Rectal smooth muscle tissue (tissue), 1 donor: ENCODE results near the gene EI24.

Source experiments
- H3K27ac ChIP-seq: one replicate; pipeline ENCODE4 v1.7.0; 2013; ENCODE audit warnings: low read depth, low read length, inconsistent platforms
- H3K27me3 ChIP-seq: one replicate; pipeline ENCODE4 v1.7.0; 2013; ENCODE audit warnings: low read length; ENCODE audit not compliant: control insufficient read depth, insufficient read depth
- H3K36me3 ChIP-seq: one replicate; pipeline ENCODE4 v1.7.0; 2013; ENCODE audit warnings: low read length; ENCODE audit not compliant: control insufficient read depth, insufficient read depth
- H3K4me1 ChIP-seq: one replicate; pipeline ENCODE4 v1.7.0; 2013; ENCODE audit warnings: low read length; ENCODE audit not compliant: control insufficient read depth, insufficient read depth
- H3K4me3 ChIP-seq: one replicate; pipeline ENCODE4 v1.7.0; 2013; ENCODE audit warnings: low read length
- H3K9ac ChIP-seq: one replicate; pipeline ENCODE4 v1.7.0; 2013; ENCODE audit warnings: low read length

The EI24 gene

DNA sequence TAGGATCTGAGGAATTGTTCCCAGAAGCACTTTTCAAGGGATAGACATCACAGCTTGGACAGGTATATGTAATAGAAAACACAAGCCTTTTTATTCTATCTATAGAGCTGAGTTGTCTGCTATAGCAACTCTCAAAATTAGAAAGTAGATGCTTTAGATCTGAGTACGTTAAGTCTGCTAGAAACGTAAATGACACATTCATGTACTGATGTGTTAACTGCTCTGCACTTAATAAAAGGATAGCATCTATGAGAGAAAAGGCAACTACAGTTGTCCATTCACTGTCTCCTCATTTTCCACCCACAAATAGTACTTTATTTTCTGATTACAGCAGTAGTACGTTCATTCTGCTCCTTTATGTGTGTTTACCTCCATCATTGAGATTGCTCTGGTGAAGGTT lies 17.3 kb downstream of the EI24 start:
- Histone ChIP-seq H3K9ac (no peak overlapping the region), H3K27me3 (no peaks in the 10 kb centered on the region), H3K4me3 (no peak overlapping the region), H3K27ac (no peak overlapping the region), H3K36me3 (peaks cover 8% of the 10 kb centered on the region), H3K4me1 (no peaks in the 10 kb centered on the region)

DNA sequence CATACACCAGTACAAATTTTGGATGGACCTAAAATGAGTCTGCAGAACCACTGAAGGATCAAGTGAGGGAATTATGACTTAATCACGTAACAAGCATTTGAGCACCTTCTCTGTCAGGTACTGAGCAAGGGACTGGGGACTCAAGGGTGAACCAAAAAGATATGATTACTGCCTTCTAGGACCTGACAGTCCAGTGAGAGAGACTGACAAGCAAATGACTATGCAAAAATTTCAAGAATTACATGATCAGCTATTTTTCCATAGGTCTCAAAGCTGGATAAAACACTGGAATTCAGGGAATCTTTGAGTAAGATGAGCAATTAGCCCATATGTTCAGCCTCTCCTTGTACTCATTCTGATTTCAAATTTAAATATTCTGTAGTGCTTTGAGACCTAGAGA lies 18.2 kb downstream of the EI24 start:
- H3K27ac ChIP-seq, result no peak overlapping the region
- no peak overlapping the region for H3K4me3 ChIP-seq
- H3K4me1 ChIP-seq, result no peaks in the 10 kb centered on the region
- H3K9ac ChIP-seq, result no peak overlapping the region
- H3K27me3 ChIP-seq, result no peaks in the 10 kb centered on the region
- peaks cover 8% of the 10 kb centered on the region for H3K36me3 ChIP-seq

DNA sequence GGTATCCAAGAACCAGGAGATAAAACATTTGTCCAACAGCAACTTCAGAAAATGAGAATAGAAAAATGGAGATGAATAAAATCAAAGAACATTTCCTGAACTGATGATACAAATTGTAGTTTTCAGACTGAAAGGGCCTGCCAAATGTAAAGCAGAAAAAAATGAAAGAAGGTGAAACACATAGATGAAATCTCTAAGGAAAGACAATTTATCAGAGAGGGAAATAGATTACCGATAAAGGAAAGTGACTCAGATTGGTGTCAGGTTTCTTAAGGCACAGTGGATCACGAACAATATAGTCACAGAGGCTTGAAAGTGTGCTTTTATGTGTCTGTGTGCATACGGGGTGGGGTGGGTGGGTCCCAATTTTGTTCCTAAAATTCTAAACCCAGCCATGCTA lies 19.2 kb downstream of the EI24 start:
- H3K9ac ChIP-seq, result no peak overlapping the region
- H3K27ac ChIP-seq, result no peak overlapping the region
- H3K36me3 ChIP-seq, result peaks cover 3% of the 10 kb centered on the region
- H3K4me3 ChIP-seq, result no peak overlapping the region
- H3K4me1 ChIP-seq, result peaks cover 4% of the 10 kb centered on the region
- no peaks in the 10 kb centered on the region for H3K27me3 ChIP-seq

DNA sequence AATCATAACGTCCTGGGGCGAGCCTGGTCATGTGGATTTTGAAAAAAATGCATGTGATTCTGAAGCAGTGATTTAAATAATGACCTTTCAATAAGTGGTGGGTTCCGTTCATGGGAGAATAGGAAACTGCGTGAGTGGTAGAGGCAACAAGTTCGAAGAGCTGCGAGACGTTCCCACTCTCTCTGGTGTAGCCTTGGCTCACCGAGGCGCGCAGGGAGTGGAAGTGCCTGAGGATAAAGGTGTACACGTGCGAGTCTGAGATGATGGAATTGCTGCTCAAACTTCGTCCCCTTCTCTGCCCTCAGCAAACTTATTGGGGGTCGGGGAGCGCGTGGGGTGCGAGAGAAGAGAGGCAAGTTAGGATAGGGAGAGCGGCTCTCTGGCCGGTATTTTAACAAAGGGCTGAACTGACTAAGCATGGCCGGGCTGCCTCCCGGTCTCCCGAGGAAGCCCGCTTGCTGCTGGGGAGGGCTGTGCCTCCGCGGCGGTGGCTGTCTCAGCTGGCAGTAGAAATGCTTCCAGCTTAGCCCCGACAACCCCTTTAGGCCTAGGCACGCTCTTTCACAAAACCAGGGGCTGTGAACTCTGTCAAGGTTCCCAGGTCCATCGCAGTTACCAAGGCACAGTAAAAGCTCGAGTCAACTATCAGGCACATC lies 22.5 kb downstream of the EI24 start:
- Histone ChIP-seq H3K36me3 (no peaks in the 10 kb centered on the region), H3K27ac (peak overlapping the region; percentile 95), H3K4me3 (peak overlapping the region; percentile 73)

DNA sequence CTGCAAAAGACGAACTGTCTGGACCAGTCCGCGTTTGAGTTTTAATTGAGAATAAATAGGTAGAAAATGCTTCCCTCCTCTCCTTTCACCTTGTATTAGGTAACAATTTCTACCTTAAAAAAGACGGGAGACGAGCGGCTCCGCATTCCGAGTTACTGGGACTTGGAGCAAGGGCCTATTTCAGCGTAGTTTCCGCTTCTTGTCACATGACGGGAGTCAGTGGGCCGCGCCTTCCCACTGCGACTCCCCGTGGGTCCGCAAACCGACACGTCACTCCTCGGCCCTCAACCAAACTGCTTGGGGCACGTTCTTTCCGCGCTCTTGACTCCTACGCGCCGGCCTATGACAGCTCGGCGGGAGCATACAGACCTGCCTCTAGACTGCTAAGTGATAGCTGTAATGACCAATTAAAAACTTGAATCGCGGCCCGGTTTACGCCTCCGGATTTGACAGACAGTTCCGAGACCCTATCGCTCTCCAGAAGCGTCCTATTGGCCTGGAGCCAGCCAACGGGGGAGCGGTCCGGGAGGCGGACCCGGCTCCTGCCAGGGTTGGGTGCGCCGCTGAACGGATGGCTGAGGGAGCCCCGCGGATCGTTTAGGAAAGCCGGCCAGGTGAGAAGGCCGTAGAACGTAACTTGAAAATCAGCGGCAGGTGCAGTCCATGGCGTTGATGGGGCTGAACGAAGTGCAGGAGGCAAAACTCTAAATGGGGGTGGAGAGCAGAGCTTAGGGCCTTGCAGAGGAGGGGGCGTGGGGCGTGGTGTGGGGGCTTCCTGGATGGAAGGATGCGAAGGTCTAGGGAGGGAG lies 23.2 kb downstream of the EI24 start, which contains the start of gene STT3A:
TSS of gene STT3A (plus strand) at position 548 of the 809 bp plus-strand sequence. CDS start 3,064 bp downstream, outside the sequence.
- no peaks in the 10 kb centered on the region for H3K27me3 ChIP-seq
- peak within 1 kb of the TSS; percentile 97 for H3K4me3 ChIP-seq
- peak within 1 kb of the TSS; percentile 95 for H3K27ac ChIP-seq
- peak within 1 kb of the TSS; percentile 96 for H3K9ac ChIP-seq
- peaks cover 5% of the 10 kb centered on the region for H3K36me3 ChIP-seq
- H3K4me1 ChIP-seq, result peaks cover 8% of the 10 kb centered on the region

More for the DNA sequence above, 22.5 kb downstream of the EI24 start:
- Histone ChIP-seq H3K4me1 (peaks cover 8% of the 10 kb centered on the region), H3K27me3 (no peaks in the 10 kb centered on the region), H3K9ac (peak overlapping the region; percentile 96)

DNA sequence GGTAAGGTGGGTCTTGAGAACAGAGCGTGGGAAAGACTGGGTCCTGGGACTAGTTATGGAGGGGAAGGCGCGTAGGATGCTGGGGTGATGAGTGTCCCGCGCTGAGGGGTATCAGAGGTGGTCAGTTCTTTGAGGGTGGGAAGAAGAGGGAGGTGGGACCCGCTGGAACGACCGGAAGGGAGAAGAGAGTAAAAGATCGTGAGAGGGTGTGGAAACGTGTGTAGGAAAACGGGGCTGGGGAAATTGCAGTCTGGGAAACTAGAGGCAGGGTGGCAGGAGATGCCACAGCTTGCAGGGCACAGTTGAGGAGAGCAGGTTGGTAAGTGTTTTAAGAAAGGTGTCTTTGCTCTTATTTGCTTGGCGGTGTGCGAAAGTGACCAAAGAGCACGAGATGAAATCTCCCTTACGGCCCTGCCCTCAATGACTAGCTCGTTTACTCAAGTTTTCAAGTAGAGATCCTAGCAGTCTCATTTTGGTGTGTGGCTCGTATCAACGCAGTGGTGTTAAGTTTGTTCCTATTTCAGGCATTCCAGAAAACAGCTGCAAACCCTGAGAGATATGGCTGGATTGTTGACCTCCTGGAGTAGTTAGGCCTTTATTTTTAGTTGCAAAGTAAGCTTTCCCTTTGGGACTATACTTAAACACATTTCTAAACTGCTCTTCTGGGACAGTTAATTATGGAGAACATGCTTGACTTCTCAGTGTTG lies 24.0 kb downstream of the EI24 start:
- peak overlapping the region; percentile 44 for H3K27ac ChIP-seq
- H3K4me1 ChIP-seq, result peaks cover 8% of the 10 kb centered on the region
- peak overlapping the region; percentile 53 for H3K9ac ChIP-seq
- no peaks in the 10 kb centered on the region for H3K27me3 ChIP-seq
- peak overlapping the region; percentile 97 for H3K4me3 ChIP-seq
- peaks cover 5% of the 10 kb centered on the region for H3K36me3 ChIP-seq

DNA sequence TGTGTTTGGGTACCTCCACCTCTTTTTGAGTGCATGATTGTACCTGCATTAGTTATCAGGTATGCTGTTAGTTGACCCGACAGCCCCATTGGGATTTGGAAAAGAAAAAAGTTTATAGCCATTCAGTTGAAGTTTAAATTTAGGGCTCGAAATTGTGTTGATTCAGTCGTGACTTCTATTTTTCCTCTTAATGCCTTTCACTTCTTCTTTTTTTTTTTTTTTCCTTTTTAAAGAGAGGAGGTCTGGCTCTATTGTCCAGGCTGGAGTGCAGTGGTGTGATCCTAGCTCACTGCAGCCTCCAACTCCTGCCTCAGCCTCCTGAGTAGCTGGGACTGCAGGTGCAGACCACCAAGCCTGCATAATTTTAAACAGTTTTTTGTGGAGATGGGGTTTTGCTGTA lies 25.7 kb downstream of the EI24 start:
- H3K4me1 ChIP-seq, result peaks cover 8% of the 10 kb centered on the region
- no peak overlapping the region for H3K9ac ChIP-seq
- peaks cover 5% of the 10 kb centered on the region for H3K36me3 ChIP-seq
- H3K4me3 ChIP-seq, result no peak overlapping the region
- no peaks in the 10 kb centered on the region for H3K27me3 ChIP-seq
- H3K27ac ChIP-seq, result no peak overlapping the region

DNA sequence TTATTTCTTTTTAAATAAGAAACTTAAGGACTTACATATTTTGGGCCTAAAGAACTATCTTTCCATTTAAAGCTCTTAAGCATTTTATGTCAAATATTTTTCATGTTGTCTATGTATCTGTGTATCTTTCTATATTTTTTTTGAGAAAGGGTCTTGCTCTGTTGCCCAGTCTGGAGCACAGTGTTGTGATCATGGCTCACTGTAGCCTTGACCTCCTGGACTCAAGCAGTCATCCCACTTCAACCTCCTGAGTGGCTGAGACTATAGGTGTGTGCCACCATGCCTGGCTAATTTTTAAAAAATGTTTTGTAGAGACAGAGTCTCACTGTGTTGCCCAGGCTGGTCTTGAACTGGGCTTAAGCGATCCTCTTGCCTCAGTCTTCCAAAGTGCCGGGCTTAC lies 31.4 kb downstream of the EI24 start:
- Histone ChIP-seq H3K4me3 (no peak overlapping the region), H3K27ac (no peak overlapping the region), H3K9ac (no peak overlapping the region), H3K4me1 (no peaks in the 10 kb centered on the region), H3K27me3 (no peaks in the 10 kb centered on the region), H3K36me3 (peaks cover 32% of the 10 kb centered on the region)

DNA sequence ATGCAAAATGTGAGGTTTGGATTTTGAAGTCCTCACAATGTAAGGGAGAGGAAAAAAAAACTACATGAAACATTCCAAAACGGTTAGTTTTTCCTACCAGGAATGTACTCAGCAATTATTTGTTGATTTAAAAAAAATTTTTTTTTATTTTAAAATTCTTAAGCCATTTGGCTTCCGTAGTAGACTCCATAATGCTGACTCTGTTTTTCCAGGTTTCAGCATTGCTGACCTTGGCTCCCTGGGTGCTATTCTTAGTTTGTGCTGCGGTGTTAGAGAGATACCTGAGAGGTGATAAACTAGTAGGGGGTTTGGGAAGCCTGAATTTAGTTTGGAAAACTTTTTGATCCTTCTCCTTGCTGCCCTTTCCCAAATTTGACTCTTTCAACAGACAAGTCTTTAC lies 33.9 kb downstream of the EI24 start:
- Histone ChIP-seq H3K27ac (no peak overlapping the region), H3K4me1 (no peaks in the 10 kb centered on the region), H3K9ac (no peak overlapping the region), H3K4me3 (no peak overlapping the region), H3K36me3 (peaks cover 34% of the 10 kb centered on the region), H3K27me3 (no peaks in the 10 kb centered on the region)

DNA sequence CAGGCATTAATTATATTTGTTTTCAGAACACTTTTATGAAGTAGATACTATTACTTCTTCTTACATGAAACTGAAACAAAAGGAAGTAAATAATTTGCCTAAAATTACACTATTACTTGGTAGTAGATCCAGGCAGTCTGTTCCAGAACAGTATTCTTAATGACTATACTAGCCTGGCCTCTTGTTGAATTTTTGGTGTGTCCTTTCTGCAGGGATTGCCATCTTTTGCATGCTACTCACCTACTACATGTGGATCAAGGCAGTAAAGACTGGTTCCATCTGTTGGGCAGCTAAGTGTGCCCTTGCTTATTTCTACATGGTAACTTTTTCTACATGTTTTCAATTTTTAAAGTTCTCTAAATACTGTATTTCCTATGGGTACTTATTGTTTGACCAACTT lies 36.1 kb downstream of the EI24 start:
- Histone ChIP-seq H3K36me3 (peaks cover 39% of the 10 kb centered on the region), H3K9ac (no peak overlapping the region), H3K27ac (no peak overlapping the region), H3K4me1 (no peaks in the 10 kb centered on the region), H3K27me3 (no peaks in the 10 kb centered on the region), H3K4me3 (no peak overlapping the region)

DNA sequence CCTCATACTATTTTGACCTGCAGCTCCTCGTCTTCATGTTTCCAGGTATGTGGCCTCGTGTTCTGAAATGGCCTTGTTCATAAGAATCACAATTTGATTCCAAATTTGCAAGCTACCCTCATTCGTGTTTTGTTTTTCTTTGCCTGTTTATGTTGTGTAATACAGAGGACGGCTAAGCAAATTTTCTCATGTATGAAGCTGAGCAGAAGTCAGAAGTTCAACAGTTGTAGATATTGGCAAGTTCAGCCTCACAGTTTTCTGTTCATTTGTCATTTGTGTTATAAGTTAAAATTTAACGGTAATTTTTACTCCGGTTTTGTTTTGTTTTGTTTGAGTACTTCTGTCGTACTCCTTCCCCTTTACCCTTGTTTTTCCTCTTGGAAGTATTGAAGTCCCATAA lies 40.3 kb downstream of the EI24 start:
- no peak overlapping the region for H3K4me3 ChIP-seq
- no peaks in the 10 kb centered on the region for H3K4me1 ChIP-seq
- H3K27ac ChIP-seq, result no peak overlapping the region
- H3K36me3 ChIP-seq, result peaks cover 35% of the 10 kb centered on the region
- H3K9ac ChIP-seq, result no peak overlapping the region
- no peaks in the 10 kb centered on the region for H3K27me3 ChIP-seq

DNA sequence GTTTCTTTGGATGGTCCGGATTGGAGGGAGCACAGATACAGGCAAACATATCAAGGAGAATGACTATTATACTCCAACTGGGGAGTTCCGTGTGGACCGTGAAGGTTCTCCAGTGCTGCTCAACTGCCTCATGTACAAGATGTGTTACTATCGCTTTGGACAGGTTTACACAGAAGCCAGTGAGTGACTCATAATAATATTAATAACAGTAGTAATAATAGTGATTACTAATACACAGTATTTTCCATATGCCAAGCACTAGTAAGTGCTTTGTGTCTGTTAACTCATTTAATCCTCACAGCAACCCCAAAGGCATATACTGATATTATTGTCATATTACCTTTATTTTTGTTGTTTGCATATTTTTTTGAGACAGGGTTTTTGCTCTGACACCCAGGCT lies 49.1 kb downstream of the EI24 start:
- H3K9ac ChIP-seq, result no peak overlapping the region
- peaks cover 28% of the 10 kb centered on the region for H3K36me3 ChIP-seq
- peaks cover 3% of the 10 kb centered on the region for H3K4me1 ChIP-seq
- H3K27me3 ChIP-seq, result no peaks in the 10 kb centered on the region
- no peak overlapping the region for H3K27ac ChIP-seq
- no peak overlapping the region for H3K4me3 ChIP-seq
